GM12878 (cell line): Measurements from ENCODE around the gene TEX101. TPM values are rescaled to one million over a fixed set of nuclear protein-coding genes. Genes with fewer than 3 reads are reported as not detected.

Source experiments
- ATAC-seq: fragments of 200-7000 bp; cut with Tn5 transposase; 3 replicates; pipeline ENCODE4 v1.9.1; 2020; ENCODE audit warnings: mild to moderate bottlenecking, moderate library complexity
- BruUV-seq: library from RNA; stranded (reverse); fragments of 400-500 nt; replicated peaks from 2 replicates; lab custom pipeline; 2021; lab: Mats Ljungman, UMichigan
- CTCF ChIA-PET: fragments of 300-600 bp; sonication (Branson Sonifier 250); formaldehyde crosslinking; extraction: SDS; loops from one replicate; lab custom pipeline; 2021; ENCODE audit warnings: inconsistent platforms; lab: Yijun Ruan, JAX
- POLR2A ChIA-PET: fragments of 350-600 bp; formaldehyde crosslinking; extraction: SDS; loops from one replicate; lab custom pipeline; 2021; ENCODE audit warnings: inconsistent platforms; lab: Charles Lee
- RAD21 ChIA-PET: fragments of 300-600 bp; sonication (Branson Sonifier 250); formaldehyde crosslinking; loops from one replicate; lab custom pipeline; 2023; ENCODE audit warnings: antibody characterized with exemption; ENCODE audit not compliant: unreplicated experiment; lab: Charles Lee
- SMC1A ChIA-PET: fragments of 300-600 bp; sonication (Branson Sonifier 250); formaldehyde crosslinking; loops from one replicate; lab custom pipeline; 2023; ENCODE audit not compliant: unreplicated experiment, uncharacterized antibody; lab: Charles Lee
- DNase-seq: peaks from one replicate; pipeline ENCODE4 v3.0.0-alpha.2; 2011; ENCODE audit warnings: low read depth, low spot score
- FAIRE-seq: peaks from 3 replicates; lab custom pipeline; 2011; peaks lifted over from hg19 to GRCh38; lab: Jason Lieb, UNC
- H2AFZ ChIP-seq: 2 replicates; pipeline ENCODE4 v1.6.0; 2011; ENCODE audit warnings: low read depth, low read length, control low read depth; ENCODE audit not compliant: control insufficient read depth
- H3K27ac ChIP-seq: 2 replicates; pipeline ENCODE4 v1.5.1; 2011; ENCODE audit warnings: control low read depth; ENCODE audit not compliant: control insufficient read depth, insufficient read depth
- H3K27me3 ChIP-seq, 2 experiments: replicated peaks in 1 of 2; 2 replicates each; pipeline versions ENCODE4 v1.6.0 to v1.6.1; 2011; ENCODE audit warnings: low read length in 1 of 2; ENCODE audit not compliant: control insufficient read depth in 2 of 2, insufficient read depth in 2 of 2
- H3K36me3 ChIP-seq, 2 experiments: 2 replicates each; pipeline ENCODE4 v1.5.1; 2011; ENCODE audit warnings: low read length in 1 of 2; ENCODE audit not compliant: control insufficient read depth in 2 of 2, insufficient read depth in 2 of 2
- H3K4me1 ChIP-seq: 2 replicates; pipeline ENCODE4 v1.6.1; 2011; ENCODE audit warnings: mild to moderate bottlenecking, low read length, moderate library complexity, mixed read lengths; ENCODE audit not compliant: control insufficient read depth, insufficient read depth
- H3K4me2 ChIP-seq: 2 replicates; pipeline ENCODE4 v1.6.0; 2011; ENCODE audit warnings: control low read depth; ENCODE audit not compliant: control insufficient read depth, insufficient read depth
- H3K4me3 ChIP-seq: fragments of 200-600 bp; sonication (generic); 2 replicates; pipeline ENCODE4 v1.5.1; 2016
- H3K79me2 ChIP-seq: 2 replicates; pipeline ENCODE4 v1.6.0; 2011; ENCODE audit warnings: low read length; ENCODE audit not compliant: control insufficient read depth, insufficient read depth
- H3K9ac ChIP-seq: 2 replicates; pipeline ENCODE4 v1.8.0; 2011; ENCODE audit warnings: low read length, control low read depth, mixed read lengths; ENCODE audit not compliant: control insufficient read depth, insufficient read depth
- H3K9me3 ChIP-seq: replicated peaks from 3 replicates; pipeline ENCODE4 v1.5.1; 2011; ENCODE audit warnings: mild to moderate bottlenecking, low read length; ENCODE audit not compliant: control insufficient read depth, insufficient read depth
- H4K20me1 ChIP-seq: 2 replicates; pipeline ENCODE4 v1.6.0; 2011; ENCODE audit not compliant: control insufficient read depth, insufficient read depth
- E2F8 ChIP-seq: fragments of 450-650 bp; IDR thresholded peaks from 2 replicates; pipeline ENCODE4 v1.6.1; 2018; ENCODE audit warnings: mild to moderate bottlenecking, low read depth, moderate library complexity; ENCODE audit not compliant: partially characterized antibody
- HDGF ChIP-seq: fragments of 450-650 bp; IDR thresholded peaks from 2 replicates; pipeline ENCODE4 v1.6.1; 2016; ENCODE audit warnings: antibody characterized with exemption
- SPI1 ChIP-seq: IDR thresholded peaks from 2 replicates; pipeline ENCODE4 v1.6.1; 2011; ENCODE audit warnings: low read depth, mild to moderate bottlenecking, low read length, moderate library complexity, borderline replicate concordance; ENCODE audit not compliant: insufficient read depth
- ZBTB40 ChIP-seq: fragments of 450-650 bp; IDR thresholded peaks from 2 replicates; pipeline ENCODE4 v1.6.1; 2016; ENCODE audit warnings: mild to moderate bottlenecking, moderate library complexity, borderline replicate concordance
- WGBS: methylation state at CpG from one replicate; pipeline ENCODE4 v1.1.6; 2016; ENCODE audit warnings: low lambda C conversion rate; ENCODE audit not compliant: insufficient replicate concordance, insufficient coverage; ENCODE audit errors: missing lambda C conversion rate; 5-methylcytosine and 5-hydroxymethylcytosine counted together
- in situ Hi-C: fragments of 300-500 bp; cut with MboI; formaldehyde crosslinking; loops from 9 replicates; pipeline ENCODE4 v1.14.3; 2018; ENCODE audit warnings: mixed read lengths
- intact Hi-C: fragments of 100-400 bp; cut with micrococcal nuclease; formaldehyde crosslinking; loops from one replicate; pipeline ENCODE4 v1.14.2; 2022; ENCODE audit not compliant: unreplicated experiment
- polyA plus RNA-seq, 11 experiments: library from polyadenylated mRNA; depleted of rRNA in 4 of 11; unstranded in 6 of 11; stranded (reverse) in 5 of 11; fragments of >200 nt; fragmentation: Nextera tagmentation in 4 of 11; fragmentation: Illumina TruSeq in 1 of 11; extraction: Ambion mirVana in 4 of 11; extraction: Trizol in 1 of 11; gene quantifications; 1 replicate in 1 of 11; 2 replicates in 10 of 11; pipeline versions ENCODE4 v1.2.1 to v1.2.3, GENCODE V29; 2011 to 2016; ENCODE audit warnings: inconsistent platforms in 2 of 11, missing spikeins in 2 of 11, low read depth in 1 of 11
- total RNA-seq, 4 experiments: library from RNA; depleted of rRNA in 3 of 4; stranded (reverse); fragments of >200 nt in 3 of 4; fragmentation: Illumina TruSeq in 1 of 4; extraction: Trizol in 1 of 4; gene quantifications; 2 replicates each; pipeline versions ENCODE4 v1.2.1 to v1.2.3, GENCODE V29; 2013 to 2021

Gene TEX101
- total and polyA plus RNA-seq, 10 of the 15 experiments (the other 5 are each of a cell fraction or from before 2014, with no cell fraction given), result not detected

- TF ChIP-seq ZBTB40, result no peak
- TF ChIP-seq E2F8, result no peak
- no peak for TF ChIP-seq HDGF
- TF ChIP-seq SPI1, result no peak
- Histone ChIP-seq H3K4me2 (no peak overlapping the region), H3K4me3 (no peak overlapping the region), H3K27me3 (no peaks in the 10 kb centered on the region), H3K27ac (no peak overlapping the region), H3K9me3 (no peaks in the 10 kb centered on the region; the same call in 2 of the 3 replicates), H3K9ac (no peak overlapping the region), H3K4me1 (no peaks in the 10 kb centered on the region), H2AFZ (no peak overlapping the region), H3K36me3 (no peaks in the 10 kb centered on the region), H3K79me2 (no peaks in the 10 kb centered on the region), H4K20me1 (no peaks in the 10 kb centered on the region)
- ChIA-PET SMC1A (no interaction called here), RAD21 (no interaction called here), CTCF (no interaction called here), POLR2A (interaction anchor here (0.7 kb wide), 1 partner anchor 234 kb away, joined by 3 read pairs; no protein-coding TSS in a partner anchor)
- FAIRE-seq (no peak), DNase-seq (no peak), ATAC-seq (no peak)
- in situ Hi-C loops (no loop called here), intact Hi-C loops (no loop called here)
- WGBS, result 5% methylated on average over 2 of the region's 2 CpGs
- no TSS peak for BruUV-seq
These were observed 39.3 kb downstream of the TEX101 start for GRCh38 chr19:43454031-43454430.
